GM12873 (cell line): ENCODE results near the gene CARD9.

Experiments
- TF ChIP-seq, protein P1 (sequence below): IDR thresholded peaks from 2 replicates; pipeline ENCODE4 v1.5.1; 2012; ENCODE audit warnings: low read depth, mild to moderate bottlenecking, moderate library complexity, low read length, control low read depth; ENCODE audit not compliant: insufficient read depth; ENCODE audit errors: missing control alignments

Gene CARD9

DNA sequence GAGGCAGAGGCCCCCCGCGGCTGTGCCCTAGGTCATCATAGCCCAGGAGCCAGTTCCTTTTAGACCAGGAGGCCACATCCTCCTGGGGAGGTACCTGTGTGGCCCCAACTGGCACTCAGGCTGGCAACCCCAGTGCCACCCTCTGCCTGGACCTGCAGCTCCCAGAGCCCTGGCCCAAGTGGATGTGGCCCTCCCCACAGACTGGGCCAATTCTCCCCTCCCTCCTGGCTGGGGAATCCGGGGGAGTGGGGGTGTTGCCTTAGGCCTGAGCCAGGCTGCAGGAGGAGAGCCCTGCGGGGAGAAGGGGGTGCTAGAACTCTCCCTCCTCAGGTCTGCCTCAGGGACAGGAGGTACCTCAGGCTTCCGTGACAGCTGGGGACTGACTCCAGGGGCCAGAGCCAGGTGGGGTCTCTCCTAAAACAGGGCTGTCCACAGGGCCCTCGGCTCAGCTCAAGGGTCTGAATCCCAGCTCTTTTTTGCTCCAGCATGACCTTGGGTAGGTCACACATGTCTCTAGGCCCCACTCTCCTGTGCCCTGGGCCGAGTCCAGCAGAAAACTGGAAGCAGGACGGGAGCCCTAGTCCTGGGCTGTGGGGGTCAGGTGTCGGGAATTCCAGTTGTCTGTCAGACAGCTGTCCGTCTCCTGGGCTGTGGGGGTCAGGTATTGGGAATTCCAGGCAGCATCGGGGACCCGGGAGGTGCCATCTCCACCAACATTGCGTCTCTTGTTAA, 19.5 kb downstream of the CARD9 start:
- TF ChIP-seq, protein P1, sequence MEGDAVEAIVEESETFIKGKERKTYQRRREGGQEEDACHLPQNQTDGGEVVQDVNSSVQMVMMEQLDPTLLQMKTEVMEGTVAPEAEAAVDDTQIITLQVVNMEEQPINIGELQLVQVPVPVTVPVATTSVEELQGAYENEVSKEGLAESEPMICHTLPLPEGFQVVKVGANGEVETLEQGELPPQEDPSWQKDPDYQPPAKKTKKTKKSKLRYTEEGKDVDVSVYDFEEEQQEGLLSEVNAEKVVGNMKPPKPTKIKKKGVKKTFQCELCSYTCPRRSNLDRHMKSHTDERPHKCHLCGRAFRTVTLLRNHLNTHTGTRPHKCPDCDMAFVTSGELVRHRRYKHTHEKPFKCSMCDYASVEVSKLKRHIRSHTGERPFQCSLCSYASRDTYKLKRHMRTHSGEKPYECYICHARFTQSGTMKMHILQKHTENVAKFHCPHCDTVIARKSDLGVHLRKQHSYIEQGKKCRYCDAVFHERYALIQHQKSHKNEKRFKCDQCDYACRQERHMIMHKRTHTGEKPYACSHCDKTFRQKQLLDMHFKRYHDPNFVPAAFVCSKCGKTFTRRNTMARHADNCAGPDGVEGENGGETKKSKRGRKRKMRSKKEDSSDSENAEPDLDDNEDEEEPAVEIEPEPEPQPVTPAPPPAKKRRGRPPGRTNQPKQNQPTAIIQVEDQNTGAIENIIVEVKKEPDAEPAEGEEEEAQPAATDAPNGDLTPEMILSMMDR = no peak

DNA sequence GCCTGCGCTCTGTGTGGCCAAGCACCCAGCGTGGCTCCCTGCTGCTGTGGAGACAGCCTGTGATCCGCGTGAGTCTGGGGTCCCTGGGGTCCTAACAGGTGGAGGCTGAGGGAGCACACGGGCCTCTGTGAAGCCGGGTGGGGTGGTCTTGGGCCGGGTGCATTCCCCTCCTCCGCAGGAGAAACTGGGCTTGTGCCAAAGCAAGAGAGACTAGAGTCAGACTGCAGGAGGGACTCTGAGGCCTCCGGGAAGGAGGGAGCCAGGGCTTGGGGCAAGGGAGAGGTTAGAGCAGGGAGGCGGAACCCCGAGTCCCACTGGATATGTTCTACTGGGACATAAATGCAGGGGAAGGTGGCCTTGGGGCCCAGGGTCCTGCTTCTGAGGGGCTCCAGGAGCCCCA, 20.4 kb downstream of the CARD9 start:
- TF ChIP-seq, protein P1 = no peak

GRCh38 chr9:136352682-136353081, 20.8 kb downstream of the CARD9 start:
- TF ChIP-seq, protein P1 = no peak

- TF ChIP-seq, protein P1 = no peak
Observed at GRCh38 chr9:136351252-136351800, 22.1 kb downstream of the CARD9 start.

DNA sequence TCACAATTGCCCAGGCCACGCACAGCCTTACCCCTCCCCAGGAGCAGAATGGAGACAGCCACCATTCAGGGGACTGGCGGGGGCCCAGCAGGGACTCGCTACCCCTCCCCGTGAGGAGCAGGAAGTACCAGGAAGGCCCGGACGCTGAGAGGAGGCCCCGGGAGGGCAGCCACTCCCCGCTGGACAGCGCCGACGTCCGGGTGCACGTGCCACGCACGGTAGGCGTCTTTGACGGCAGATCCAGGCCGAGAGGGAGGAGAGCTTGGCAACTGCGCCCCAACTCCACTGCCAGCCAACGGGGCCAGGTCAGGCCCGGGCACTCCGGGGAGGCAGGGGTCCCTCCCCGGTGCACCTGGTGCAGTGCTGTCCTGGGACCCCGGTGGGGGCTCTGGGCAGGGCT, 23.9 kb downstream of the CARD9 start:
- TF ChIP-seq, protein P1 = no peak

DNA sequence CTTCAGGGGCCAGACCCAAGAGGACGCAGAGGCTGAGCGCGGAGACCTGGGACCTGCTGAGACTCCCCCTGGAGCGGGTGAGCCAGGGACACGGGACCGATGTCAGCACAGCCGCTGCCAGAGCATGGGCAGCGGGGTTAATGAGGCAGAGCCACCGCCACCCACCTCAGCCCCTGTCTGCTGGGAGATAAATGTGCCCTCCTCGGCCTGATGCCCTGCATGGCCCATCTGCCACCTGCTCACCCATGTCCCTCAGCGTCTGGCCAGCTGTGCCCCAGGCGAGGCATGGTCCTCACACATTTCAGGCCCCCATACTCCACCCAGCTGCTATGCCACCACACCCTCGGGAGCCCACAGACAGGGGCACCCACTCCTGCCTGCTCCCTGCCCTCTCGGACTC, 24.8 kb downstream of the CARD9 start:
- TF ChIP-seq, protein P1 = no peak

DNA sequence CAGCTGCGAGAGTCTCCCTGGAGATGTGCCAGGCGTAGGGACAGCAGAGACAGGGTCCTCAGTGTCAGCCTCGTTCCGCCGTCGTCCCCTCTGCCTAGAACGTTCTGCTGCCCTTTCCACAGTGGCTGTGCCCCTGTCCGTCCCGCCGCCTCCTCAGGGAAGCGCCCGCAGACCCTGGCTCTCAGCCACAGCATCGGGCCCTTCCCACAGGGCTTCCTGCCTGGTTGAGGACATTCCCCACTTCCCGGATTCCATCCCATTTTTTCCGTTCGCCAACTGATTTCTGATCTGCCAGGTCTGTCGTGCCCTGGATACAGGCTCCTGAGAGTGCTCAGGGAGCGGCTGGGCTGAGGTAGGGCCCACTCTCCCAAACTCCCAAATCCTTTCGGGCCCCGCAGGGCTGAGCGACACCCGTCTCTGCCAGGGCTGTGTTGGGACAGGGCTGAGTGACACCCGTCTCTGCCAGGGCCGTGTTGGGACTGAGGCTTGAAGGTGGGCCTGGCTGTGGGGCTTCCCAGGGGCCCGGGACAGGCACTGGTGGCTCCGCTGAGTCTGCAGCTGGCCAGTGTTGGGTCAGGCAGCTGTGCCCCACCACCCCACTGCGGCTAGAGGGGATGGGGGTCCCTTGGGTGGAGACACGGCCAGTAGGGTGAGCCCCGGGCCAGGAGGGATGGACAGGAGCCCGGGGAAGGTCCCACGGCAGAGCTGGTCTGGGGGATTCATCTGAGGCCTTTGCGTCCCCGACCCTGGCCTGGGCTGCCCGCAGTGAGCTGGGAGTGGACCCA, 25.8 kb downstream of the CARD9 start:
- TF ChIP-seq, protein P1 = no peak
